IMR-90 (cell line): ENCODE results near the gene GOLGA6L2. TPM values are rescaled to one million over a fixed set of nuclear protein-coding genes. Genes with fewer than 3 reads are reported as not detected.

ENCODE experiments used
- ATAC-seq: fragments of 200-7000 bp; cut with Tn5 transposase; 2 replicates; pipeline ENCODE4 v1.9.1; 2020; ENCODE audit warnings: low read depth, mild to moderate bottlenecking, moderate library complexity
- BruUV-seq: library from RNA; stranded (reverse); fragments of 400-500 nt; replicated peaks from 2 replicates; lab custom pipeline; 2021; lab: Mats Ljungman, UMichigan
- CTCF ChIA-PET: fragments of 300-600 bp; formaldehyde crosslinking; extraction: SDS; loops from one replicate; lab custom pipeline; 2021; ENCODE audit warnings: antibody characterized with exemption; lab: Yijun Ruan, JAX
- POLR2A ChIA-PET: fragments of 300-600 bp; sonication (Branson Sonifier 250); formaldehyde crosslinking; loops from one replicate; lab custom pipeline; 2022; ENCODE audit warnings: antibody characterized with exemption; ENCODE audit not compliant: unreplicated experiment; lab: Charles Lee
- DNase-seq: peaks from one replicate; pipeline ENCODE4 v3.0.0; 2013
- H2AFZ ChIP-seq: replicated peaks from 2 replicates; pipeline ENCODE3; 2013; ENCODE audit warnings: low read length, mild to moderate bottlenecking; ENCODE audit not compliant: poor library complexity
- H2AK5ac ChIP-seq: 2 replicates; pipeline ENCODE4 v1.6.1; 2013; ENCODE audit warnings: low read depth, low read length, inconsistent platforms
- H2AK9ac ChIP-seq: replicated peaks from 2 replicates; pipeline ENCODE3; 2013; ENCODE audit warnings: mild to moderate bottlenecking, low read depth, low read length, moderate library complexity; ENCODE audit not compliant: poor library complexity
- H2BK120ac ChIP-seq: 2 replicates; pipeline ENCODE4 v1.6.1; 2013; ENCODE audit warnings: low read depth, low read length, inconsistent platforms
- H2BK15ac ChIP-seq: 3 replicates; pipeline ENCODE4 v1.6.1; 2013; ENCODE audit warnings: low read depth, low read length, inconsistent platforms
- H2BK20ac ChIP-seq: 2 replicates; pipeline ENCODE4 v1.6.1; 2013; ENCODE audit warnings: low read depth, mild to moderate bottlenecking, inconsistent platforms, low read length, moderate library complexity
- H2BK5ac ChIP-seq: 2 replicates; pipeline ENCODE4 v1.6.1; 2013; ENCODE audit warnings: mild to moderate bottlenecking, low read depth, low read length, inconsistent platforms; ENCODE audit not compliant: poor library complexity, severe bottlenecking
- H3K14ac ChIP-seq: replicated peaks from 2 replicates; pipeline ENCODE4 v1.6.1; 2013; ENCODE audit warnings: low read depth, low read length, inconsistent platforms
- H3K18ac ChIP-seq: 2 replicates; pipeline ENCODE4 v1.6.1; 2013; ENCODE audit warnings: low read depth, low read length, control low read depth
- H3K23ac ChIP-seq: 2 replicates; pipeline ENCODE4 v1.6.1; 2013; ENCODE audit warnings: low read depth, low read length, inconsistent platforms
- H3K27ac ChIP-seq: 2 replicates; pipeline ENCODE4 v1.5.1; 2013; ENCODE audit warnings: mild to moderate bottlenecking, control low read depth, low read length; ENCODE audit not compliant: insufficient read depth
- H3K27me3 ChIP-seq: 2 replicates; pipeline ENCODE4 v1.6.1; 2013; ENCODE audit warnings: low read length; ENCODE audit not compliant: control insufficient read depth, insufficient read depth
- H3K36me3 ChIP-seq: 2 replicates; pipeline ENCODE4 v1.6.1; 2013; ENCODE audit warnings: low read length, mixed read lengths; ENCODE audit not compliant: control insufficient read depth, insufficient read depth
- H3K4ac ChIP-seq: 2 replicates; pipeline ENCODE4 v1.6.1; 2013; ENCODE audit warnings: low read depth, low read length, inconsistent platforms
- H3K4me1 ChIP-seq: 2 replicates; pipeline ENCODE4 v1.6.1; 2013; ENCODE audit warnings: low read length, mixed read lengths; ENCODE audit not compliant: control insufficient read depth, insufficient read depth
- H3K4me2 ChIP-seq: 2 replicates; pipeline ENCODE4 v1.6.1; 2013; ENCODE audit warnings: low read depth, mild to moderate bottlenecking, control low read depth, low read length, moderate library complexity
- H3K4me3 ChIP-seq: 2 replicates; pipeline ENCODE4 v1.5.1; 2013; ENCODE audit warnings: low read depth, mild to moderate bottlenecking, control low read depth, low read length, moderate library complexity; ENCODE audit not compliant: insufficient read depth
- H3K56ac ChIP-seq: 2 replicates; pipeline ENCODE4 v1.6.1; 2013; ENCODE audit warnings: low read length, inconsistent platforms; ENCODE audit not compliant: insufficient read depth; ENCODE audit errors: extremely low read depth
- H3K79me1 ChIP-seq, 2 experiments: 2 replicates each; pipeline ENCODE4 v1.6.1; 2013; ENCODE audit warnings: low read length in 2 of 2, inconsistent platforms in 1 of 2, low read depth in 1 of 2
- H3K9ac ChIP-seq: 2 replicates; pipeline ENCODE4 v1.6.1; 2013; ENCODE audit warnings: low read depth, low read length, control low read depth
- H3K9me1 ChIP-seq: 2 replicates; pipeline ENCODE4 v1.6.1; 2013; ENCODE audit warnings: low read length, inconsistent platforms; ENCODE audit not compliant: insufficient read depth
- H3K9me3 ChIP-seq: 2 replicates; pipeline ENCODE4 v1.6.1; 2013; ENCODE audit warnings: low read length; ENCODE audit not compliant: control insufficient read depth, insufficient read depth
- H4K20me1 ChIP-seq: 2 replicates; pipeline ENCODE4 v1.6.1; 2013; ENCODE audit warnings: low read length, inconsistent platforms; ENCODE audit not compliant: insufficient read depth
- H4K5ac ChIP-seq: 2 replicates; pipeline ENCODE4 v1.6.1; 2013; ENCODE audit warnings: mild to moderate bottlenecking, low read depth, low read length, control low read depth
- H4K8ac ChIP-seq, 2 experiments: 2 replicates each; pipeline ENCODE4 v1.6.1; 2013; ENCODE audit warnings: low read depth in 2 of 2, low read length in 2 of 2, control low read depth in 1 of 2, inconsistent platforms in 1 of 2
- H4K91ac ChIP-seq: 2 replicates; pipeline ENCODE4 v1.6.1; 2013; ENCODE audit warnings: low read depth, low read length, inconsistent platforms; ENCODE audit not compliant: insufficient read depth
- BHLHE40 ChIP-seq: fragments of 150-350 bp; IDR thresholded peaks from 2 replicates; pipeline ENCODE4 v1.6.1; 2016; ENCODE audit warnings: mild to moderate bottlenecking, low read depth, low read length
- CEBPB ChIP-seq: IDR thresholded peaks from 2 replicates; pipeline ENCODE4 v1.6.1; 2012; ENCODE audit warnings: low read depth, low read length, improper control_type of control experiment
- CHD1 ChIP-seq: IDR thresholded peaks from 2 replicates; pipeline ENCODE4 v1.6.1; 2012; ENCODE audit warnings: low read depth, low read length, improper control_type of control experiment
- CTCF ChIP-seq: conservative IDR thresholded peaks from 2 replicates; pipeline ENCODE4 v1.5.1; 2012; ENCODE audit warnings: mild to moderate bottlenecking, low read depth, low read length, improper control_type of control experiment
- ELK1 ChIP-seq: fragments of 150-350 bp; IDR thresholded peaks from 2 replicates; pipeline ENCODE4 v1.6.1; 2016; ENCODE audit warnings: low read depth, mild to moderate bottlenecking, low read length, moderate library complexity, borderline replicate concordance
- FOS ChIP-seq: fragments of 150-350 bp; IDR thresholded peaks from 2 replicates; pipeline ENCODE4 v1.6.1; 2016; ENCODE audit warnings: low read depth, low read length
- MAFK ChIP-seq: IDR thresholded peaks from 2 replicates; pipeline ENCODE4 v1.6.1; 2012; ENCODE audit warnings: low read depth, low read length, improper control_type of control experiment
- MAZ ChIP-seq: IDR thresholded peaks from 2 replicates; pipeline ENCODE4 v1.6.1; 2012; ENCODE audit warnings: low read depth, mild to moderate bottlenecking, low read length, improper control_type of control experiment, moderate library complexity, borderline replicate concordance
- MXI1 ChIP-seq: IDR thresholded peaks from 2 replicates; pipeline ENCODE4 v1.6.1; 2012; ENCODE audit warnings: low read depth, mild to moderate bottlenecking, low read length, moderate library complexity, borderline replicate concordance
- NFE2L2 ChIP-seq: fragments of 150-350 bp; IDR thresholded peaks from 2 replicates; pipeline ENCODE4 v1.6.1; 2016; ENCODE audit warnings: low read depth, mild to moderate bottlenecking, low read length
- POLR2A ChIP-seq: IDR thresholded peaks from 2 replicates; pipeline ENCODE4 v1.6.1; 2012; ENCODE audit warnings: mild to moderate bottlenecking, low read depth, low read length
- RAD21 ChIP-seq: IDR thresholded peaks from 2 replicates; pipeline ENCODE4 v1.6.1; 2012; ENCODE audit warnings: low read length, improper control_type of control experiment
- RCOR1 ChIP-seq: IDR thresholded peaks from 2 replicates; pipeline ENCODE4 v1.6.1; 2012; ENCODE audit warnings: mild to moderate bottlenecking, low read length, improper control_type of control experiment; ENCODE audit not compliant: insufficient replicate concordance
- RFX5 ChIP-seq: IDR thresholded peaks from 2 replicates; pipeline ENCODE4 v1.8.0; 2012; ENCODE audit warnings: low read depth, mild to moderate bottlenecking, low read length, moderate library complexity
- SMC3 ChIP-seq: fragments of 150-350 bp; IDR thresholded peaks from 2 replicates; pipeline ENCODE4 v1.6.1; 2016; ENCODE audit warnings: low read depth, mild to moderate bottlenecking, antibody characterized with exemption, low read length, moderate library complexity
- USF2 ChIP-seq: fragments of 150-350 bp; IDR thresholded peaks from 2 replicates; pipeline ENCODE4 v1.6.1; 2017; ENCODE audit warnings: mild to moderate bottlenecking, antibody characterized with exemption, low read length, low read depth
- WGBS, 2 experiments: methylation state at CpG; one replicate each; pipeline versions ENCODE4 v1.1.5 to v1.1.7; 2013; ENCODE audit warnings: missing lambda C conversion rate in 2 of 2; ENCODE audit not compliant: insufficient read length in 1 of 2; ENCODE audit errors: extremely low coverage in 2 of 2; 5-methylcytosine and 5-hydroxymethylcytosine counted together
- dilution Hi-C: fragments of 300-500 bp; cut with HindIII; formaldehyde crosslinking; loops from one replicate; pipeline ENCODE4 v1.14.3; 2018; ENCODE audit warnings: low sequenced_read_pairs; ENCODE audit not compliant: unreplicated experiment
- in situ Hi-C: fragments of 300-500 bp; cut with MboI; formaldehyde crosslinking; loops from 3 replicates; pipeline ENCODE4 v1.14.3; 2019; ENCODE audit warnings: low sequenced_read_pairs, inconsistent platforms, mixed read lengths
- intact Hi-C: fragments of 100-400 bp; cut with micrococcal nuclease; formaldehyde crosslinking; loops from 2 replicates; pipeline ENCODE4 v1.10.0; 2022
- polyA plus RNA-seq, 3 experiments: library from polyadenylated mRNA; depleted of rRNA; stranded (reverse); fragments of >200 nt; gene quantifications; 2 replicates each; pipeline ENCODE4 v1.2.3, GENCODE V29; 2012; ENCODE audit warnings: low replicate concordance in 1 of 3
- total RNA-seq: library from RNA; depleted of rRNA; stranded (reverse); fragments of >200 nt; gene quantifications from 2 replicates; pipeline ENCODE4 v1.2.3, GENCODE V29; 2012

The GOLGA6L2 gene
- total and polyA plus RNA-seq, 2 of the 4 experiments (the other 2 are of a cell fraction), result not detected

- Histone ChIP-seq H2AK5ac (no peak overlapping the region), H3K56ac (no peak overlapping the region), H3K27me3 (no peaks in the 10 kb centered on the region), H3K4me2 (no peak overlapping the region), H2BK15ac (no peak overlapping the region), H3K36me3 (no peaks in the 10 kb centered on the region), H2AK9ac (no peak overlapping the region), H4K91ac (no peak overlapping the region), H3K9ac (no peak overlapping the region), H2BK20ac (no peak overlapping the region), H2AFZ (no peak overlapping the region), H3K4ac (no peak overlapping the region), H3K4me1 (no peaks in the 10 kb centered on the region), H3K9me3 (peaks cover 10% of the 10 kb centered on the region; the same call in 1 of the 2 replicates), H4K20me1 (no peaks in the 10 kb centered on the region), H3K27ac (no peak overlapping the region), H3K23ac (no peak overlapping the region), H3K79me1 (no peaks in the 10 kb centered on the region), H2BK5ac (no peak overlapping the region), H4K8ac (no peak overlapping the region), H3K4me3 (no peak overlapping the region), H3K9me1 (no peaks in the 10 kb centered on the region), H3K18ac (no peak overlapping the region), H3K14ac (no peak overlapping the region), H4K5ac (no peak overlapping the region), H2BK120ac (no peak overlapping the region)
- ChIA-PET POLR2A (no interaction called here), CTCF (no interaction called here)
- 55% methylated on average over 4 of the region's 15 CpGs; no CpG with 5 or more reads in 1 of the 2 experiments for WGBS, 2 experiments
- TF ChIP-seq CEBPB (no peak), MXI1 (no peak), POLR2A (no peak), RFX5 (no peak), MAFK (no peak), RAD21 (no peak), CTCF (no peak), USF2 (no peak), SMC3 (no peak), MAZ (no peak), FOS (no peak), RCOR1 (no peak), BHLHE40 (no peak), CHD1 (no peak), ELK1 (no peak), NFE2L2 (no peak)
- DNase-seq (no peak), ATAC-seq (no peak)
- dilution Hi-C loops (no loop called here), intact Hi-C loops (no loop called here), in situ Hi-C loops (no loop called here)
- BruUV-seq, result no TSS peak
These were observed 51.9 kb downstream of the GOLGA6L2 start for GRCh38 chr15:23395030-23395692.
